GM12864 (cell line): Measurements from ENCODE around the gene BEND7.

Experiments
- DNase-seq: peaks from one replicate; pipeline ENCODE4 v3.0.0-alpha.2; 2011; ENCODE audit warnings: low read depth
- H3K4me3 ChIP-seq: 2 replicates; pipeline ENCODE4 v1.5.1; 2011; ENCODE audit warnings: mild to moderate bottlenecking, low read depth, low read length, control low read depth
- TF ChIP-seq, protein P1 (sequence below): IDR thresholded peaks from 2 replicates; pipeline ENCODE4 v1.5.1; 2011; ENCODE audit warnings: low read depth, mild to moderate bottlenecking, moderate library complexity, low read length, control low read depth, inconsistent platforms; ENCODE audit errors: missing control alignments

BEND7 gene

DNA sequence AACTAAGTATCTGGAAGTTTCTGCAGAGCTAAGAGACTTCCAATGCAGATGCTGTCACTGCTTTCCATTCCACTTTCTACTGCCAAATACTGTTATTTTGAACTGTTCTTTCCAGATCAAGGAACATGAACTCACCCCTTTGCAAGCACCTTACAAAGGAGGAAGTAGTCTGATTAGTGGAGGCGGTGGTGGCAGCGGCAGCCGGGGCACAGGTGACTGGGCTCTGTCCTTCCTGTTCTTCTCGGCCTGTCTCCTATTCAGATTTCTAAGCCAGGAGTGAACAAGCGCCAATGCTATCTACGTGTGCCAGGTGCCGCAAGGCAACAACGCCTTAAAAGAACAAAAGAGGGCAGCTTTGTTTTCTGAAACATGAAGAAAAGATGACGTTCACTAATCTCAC lies 44.9 kb downstream of the BEND7 start:
- DNase-seq: no peak
- TF ChIP-seq, protein P1, sequence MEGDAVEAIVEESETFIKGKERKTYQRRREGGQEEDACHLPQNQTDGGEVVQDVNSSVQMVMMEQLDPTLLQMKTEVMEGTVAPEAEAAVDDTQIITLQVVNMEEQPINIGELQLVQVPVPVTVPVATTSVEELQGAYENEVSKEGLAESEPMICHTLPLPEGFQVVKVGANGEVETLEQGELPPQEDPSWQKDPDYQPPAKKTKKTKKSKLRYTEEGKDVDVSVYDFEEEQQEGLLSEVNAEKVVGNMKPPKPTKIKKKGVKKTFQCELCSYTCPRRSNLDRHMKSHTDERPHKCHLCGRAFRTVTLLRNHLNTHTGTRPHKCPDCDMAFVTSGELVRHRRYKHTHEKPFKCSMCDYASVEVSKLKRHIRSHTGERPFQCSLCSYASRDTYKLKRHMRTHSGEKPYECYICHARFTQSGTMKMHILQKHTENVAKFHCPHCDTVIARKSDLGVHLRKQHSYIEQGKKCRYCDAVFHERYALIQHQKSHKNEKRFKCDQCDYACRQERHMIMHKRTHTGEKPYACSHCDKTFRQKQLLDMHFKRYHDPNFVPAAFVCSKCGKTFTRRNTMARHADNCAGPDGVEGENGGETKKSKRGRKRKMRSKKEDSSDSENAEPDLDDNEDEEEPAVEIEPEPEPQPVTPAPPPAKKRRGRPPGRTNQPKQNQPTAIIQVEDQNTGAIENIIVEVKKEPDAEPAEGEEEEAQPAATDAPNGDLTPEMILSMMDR: no peak
- no peak overlapping the region for H3K4me3 ChIP-seq

DNA sequence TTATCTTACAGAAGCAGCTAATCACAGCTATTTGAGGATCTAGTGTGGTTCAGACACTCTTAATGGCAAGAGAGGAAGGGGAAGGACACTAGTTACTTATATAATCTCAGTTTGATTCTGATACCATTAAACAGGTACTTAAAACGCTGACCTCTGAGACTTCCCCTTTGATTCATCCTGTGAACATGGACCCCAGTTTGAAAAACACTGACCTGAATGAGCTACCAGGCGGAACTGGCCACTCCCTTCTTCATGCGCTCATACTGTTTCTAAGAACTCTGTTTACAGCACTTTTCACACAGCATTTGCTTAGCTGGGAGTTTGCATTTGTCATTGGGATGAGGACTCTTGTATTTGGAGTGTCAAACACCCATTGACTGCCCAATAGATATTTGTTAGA lies 45.7 kb downstream of the BEND7 start:
- H3K4me3 ChIP-seq: no peak overlapping the region
- DNase-seq: no peak
- TF ChIP-seq, protein P1: no peak

DNA sequence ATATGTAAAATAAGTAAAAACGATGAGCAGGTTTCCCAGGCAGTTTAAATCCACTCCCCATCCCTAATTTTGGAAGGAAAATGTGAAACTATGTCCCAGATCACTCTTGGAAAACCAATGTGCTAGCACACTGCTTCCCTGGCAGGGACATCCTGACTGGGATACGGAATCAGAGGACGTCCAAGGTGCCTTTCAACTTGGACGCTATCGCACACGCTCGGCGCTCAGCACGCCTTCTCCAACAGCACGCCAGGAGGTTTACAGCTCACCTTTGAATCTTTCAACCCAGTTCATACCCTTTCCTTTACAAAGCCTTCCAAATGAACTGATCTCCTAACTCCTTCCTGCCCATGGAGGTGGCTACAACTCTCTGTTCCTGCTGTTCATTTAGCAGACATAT lies 47.1 kb downstream of the BEND7 start:
- no peak overlapping the region for H3K4me3 ChIP-seq
- DNase-seq: no peak
- TF ChIP-seq, protein P1: no peak

DNA sequence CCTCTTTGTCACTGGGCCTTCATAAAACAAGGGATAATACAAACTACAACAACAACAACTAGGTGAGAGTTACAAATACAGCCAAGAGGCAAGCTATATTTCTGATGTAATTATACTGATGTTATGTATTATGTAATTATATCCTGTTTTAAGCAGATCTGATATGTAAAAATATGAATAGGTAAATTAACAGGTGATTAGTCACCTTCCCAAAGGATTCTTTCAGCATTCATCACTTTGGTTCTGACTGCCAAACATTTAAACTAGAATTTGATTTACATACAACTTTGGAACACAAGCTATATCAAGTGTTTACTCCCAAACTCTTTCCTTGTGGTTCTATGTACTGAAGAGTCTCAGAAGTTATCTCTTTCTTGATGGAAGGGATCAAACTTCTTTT lies 53.7 kb downstream of the BEND7 start:
- TF ChIP-seq, protein P1: no peak
- DNase-seq: no peak

DNA sequence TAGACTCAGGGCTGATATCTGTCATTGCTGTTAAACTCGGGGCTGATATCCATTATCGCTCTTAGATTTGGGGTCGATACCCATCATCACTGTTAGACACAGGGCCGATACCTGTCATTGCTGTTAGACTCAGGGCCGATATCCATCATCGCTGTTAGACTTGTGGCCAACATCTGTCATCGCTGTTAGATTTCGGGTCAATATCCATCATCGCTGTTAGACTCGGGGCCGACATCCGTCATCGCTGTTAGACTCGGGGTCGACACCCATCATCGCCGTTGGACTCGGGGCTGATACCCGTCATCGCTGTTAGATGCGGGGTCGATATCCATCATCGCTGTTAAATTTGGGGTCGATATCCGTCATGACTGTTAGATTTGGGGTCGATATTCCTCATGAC lies 54.8 kb downstream of the BEND7 start:
- TF ChIP-seq, protein P1: no peak
- DNase-seq: no peak
- H3K4me3 ChIP-seq: no peak overlapping the region

More for the DNA sequence above, 53.7 kb downstream of the BEND7 start:
- no peak overlapping the region for H3K4me3 ChIP-seq

DNA sequence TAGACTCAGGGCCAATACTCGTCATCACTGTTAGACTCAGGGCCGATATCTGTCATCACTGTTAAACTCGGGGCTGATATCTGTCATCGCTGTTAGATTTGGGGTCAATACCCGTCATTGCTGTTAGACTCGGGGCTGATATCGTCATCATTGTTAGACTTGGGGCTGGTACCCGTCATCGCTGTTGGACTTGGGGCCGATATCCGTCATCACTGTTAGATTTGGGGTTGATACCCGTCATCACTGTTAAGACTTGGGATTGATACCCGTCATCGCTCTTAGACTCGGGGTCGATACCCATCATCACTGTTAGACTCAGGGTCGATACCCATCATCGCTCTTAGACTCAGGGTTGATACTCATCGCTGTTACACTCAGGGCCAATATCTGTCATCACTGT lies 56.5 kb downstream of the BEND7 start:
- no peak for DNase-seq
- H3K4me3 ChIP-seq: no peak overlapping the region
- TF ChIP-seq, protein P1: no peak

DNA sequence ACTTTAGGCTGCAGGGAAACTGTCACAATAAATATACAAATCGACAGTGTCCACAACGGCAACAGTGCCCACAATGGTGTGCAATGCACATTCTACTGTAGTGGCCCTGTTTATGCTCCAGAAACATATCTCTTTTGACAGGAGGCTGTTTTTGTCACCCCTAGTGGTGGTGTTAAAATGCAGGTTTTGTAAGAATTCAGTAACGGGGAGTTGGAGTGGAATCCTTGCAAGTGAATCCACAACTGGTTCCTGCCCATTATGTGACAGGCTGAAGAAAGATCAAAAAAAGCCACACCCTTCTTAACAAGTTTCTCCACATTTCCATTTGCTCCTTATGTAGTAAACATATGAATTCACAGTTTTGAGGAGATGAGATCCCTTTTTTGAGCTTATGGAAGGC lies 58.5 kb downstream of the BEND7 start:
- no peak for DNase-seq
- TF ChIP-seq, protein P1: peak; percentile 38
- H3K4me3 ChIP-seq: no peak overlapping the region
